IMR-90 (cell line): ENCODE data around the gene RRP7A. TPM values are rescaled to one million over a fixed set of nuclear protein-coding genes. Genes with fewer than 3 reads are reported as not detected.
A peak's percentile ranks its signal among the peaks of the same experiment; 100 is the strongest.
"Not testable (repeated sequence)": the region's sequence is repeated elsewhere in the genome, so short reads cannot be mapped to it uniquely, and the experiment has no call there.

Experiments used
- ATAC-seq: fragments of 200-7000 bp; cut with Tn5 transposase; 2 replicates; pipeline ENCODE4 v1.9.1; 2020; ENCODE audit warnings: low read depth, mild to moderate bottlenecking, moderate library complexity
- BruUV-seq: library from RNA; stranded (reverse); fragments of 400-500 nt; replicated peaks from 2 replicates; lab custom pipeline; 2021; lab: Mats Ljungman, UMichigan
- CTCF ChIA-PET: fragments of 300-600 bp; formaldehyde crosslinking; extraction: SDS; loops from one replicate; lab custom pipeline; 2021; ENCODE audit warnings: antibody characterized with exemption; lab: Yijun Ruan, JAX
- POLR2A ChIA-PET: fragments of 300-600 bp; sonication (Branson Sonifier 250); formaldehyde crosslinking; loops from one replicate; lab custom pipeline; 2022; ENCODE audit warnings: antibody characterized with exemption; ENCODE audit not compliant: unreplicated experiment; lab: Charles Lee
- DNase-seq: peaks from one replicate; pipeline ENCODE4 v3.0.0; 2013
- H2AFZ ChIP-seq: replicated peaks from 2 replicates; pipeline ENCODE3; 2013; ENCODE audit warnings: low read length, mild to moderate bottlenecking; ENCODE audit not compliant: poor library complexity
- H2AK5ac ChIP-seq: 2 replicates; pipeline ENCODE4 v1.6.1; 2013; ENCODE audit warnings: low read depth, low read length, inconsistent platforms
- H2AK9ac ChIP-seq: replicated peaks from 2 replicates; pipeline ENCODE3; 2013; ENCODE audit warnings: mild to moderate bottlenecking, low read depth, low read length, moderate library complexity; ENCODE audit not compliant: poor library complexity
- H2BK120ac ChIP-seq: 2 replicates; pipeline ENCODE4 v1.6.1; 2013; ENCODE audit warnings: low read depth, low read length, inconsistent platforms
- H2BK15ac ChIP-seq: 3 replicates; pipeline ENCODE4 v1.6.1; 2013; ENCODE audit warnings: low read depth, low read length, inconsistent platforms
- H2BK20ac ChIP-seq: 2 replicates; pipeline ENCODE4 v1.6.1; 2013; ENCODE audit warnings: low read depth, mild to moderate bottlenecking, inconsistent platforms, low read length, moderate library complexity
- H2BK5ac ChIP-seq: 2 replicates; pipeline ENCODE4 v1.6.1; 2013; ENCODE audit warnings: mild to moderate bottlenecking, low read depth, low read length, inconsistent platforms; ENCODE audit not compliant: poor library complexity, severe bottlenecking
- H3K14ac ChIP-seq: replicated peaks from 2 replicates; pipeline ENCODE4 v1.6.1; 2013; ENCODE audit warnings: low read depth, low read length, inconsistent platforms
- H3K18ac ChIP-seq: 2 replicates; pipeline ENCODE4 v1.6.1; 2013; ENCODE audit warnings: low read depth, low read length, control low read depth
- H3K23ac ChIP-seq: 2 replicates; pipeline ENCODE4 v1.6.1; 2013; ENCODE audit warnings: low read depth, low read length, inconsistent platforms
- H3K27ac ChIP-seq: 2 replicates; pipeline ENCODE4 v1.5.1; 2013; ENCODE audit warnings: mild to moderate bottlenecking, control low read depth, low read length; ENCODE audit not compliant: insufficient read depth
- H3K27me3 ChIP-seq: 2 replicates; pipeline ENCODE4 v1.6.1; 2013; ENCODE audit warnings: low read length; ENCODE audit not compliant: control insufficient read depth, insufficient read depth
- H3K36me3 ChIP-seq: 2 replicates; pipeline ENCODE4 v1.6.1; 2013; ENCODE audit warnings: low read length, mixed read lengths; ENCODE audit not compliant: control insufficient read depth, insufficient read depth
- H3K4ac ChIP-seq: 2 replicates; pipeline ENCODE4 v1.6.1; 2013; ENCODE audit warnings: low read depth, low read length, inconsistent platforms
- H3K4me1 ChIP-seq: 2 replicates; pipeline ENCODE4 v1.6.1; 2013; ENCODE audit warnings: low read length, mixed read lengths; ENCODE audit not compliant: control insufficient read depth, insufficient read depth
- H3K4me2 ChIP-seq: 2 replicates; pipeline ENCODE4 v1.6.1; 2013; ENCODE audit warnings: low read depth, mild to moderate bottlenecking, control low read depth, low read length, moderate library complexity
- H3K4me3 ChIP-seq: 2 replicates; pipeline ENCODE4 v1.5.1; 2013; ENCODE audit warnings: low read depth, mild to moderate bottlenecking, control low read depth, low read length, moderate library complexity; ENCODE audit not compliant: insufficient read depth
- H3K56ac ChIP-seq: 2 replicates; pipeline ENCODE4 v1.6.1; 2013; ENCODE audit warnings: low read length, inconsistent platforms; ENCODE audit not compliant: insufficient read depth; ENCODE audit errors: extremely low read depth
- H3K79me1 ChIP-seq, 2 experiments: 2 replicates each; pipeline ENCODE4 v1.6.1; 2013; ENCODE audit warnings: low read length in 2 of 2, inconsistent platforms in 1 of 2, low read depth in 1 of 2
- H3K9ac ChIP-seq: 2 replicates; pipeline ENCODE4 v1.6.1; 2013; ENCODE audit warnings: low read depth, low read length, control low read depth
- H3K9me1 ChIP-seq: 2 replicates; pipeline ENCODE4 v1.6.1; 2013; ENCODE audit warnings: low read length, inconsistent platforms; ENCODE audit not compliant: insufficient read depth
- H3K9me3 ChIP-seq: 2 replicates; pipeline ENCODE4 v1.6.1; 2013; ENCODE audit warnings: low read length; ENCODE audit not compliant: control insufficient read depth, insufficient read depth
- H4K20me1 ChIP-seq: 2 replicates; pipeline ENCODE4 v1.6.1; 2013; ENCODE audit warnings: low read length, inconsistent platforms; ENCODE audit not compliant: insufficient read depth
- H4K5ac ChIP-seq: 2 replicates; pipeline ENCODE4 v1.6.1; 2013; ENCODE audit warnings: mild to moderate bottlenecking, low read depth, low read length, control low read depth
- H4K8ac ChIP-seq, 2 experiments: 2 replicates each; pipeline ENCODE4 v1.6.1; 2013; ENCODE audit warnings: low read depth in 2 of 2, low read length in 2 of 2, control low read depth in 1 of 2, inconsistent platforms in 1 of 2
- H4K91ac ChIP-seq: 2 replicates; pipeline ENCODE4 v1.6.1; 2013; ENCODE audit warnings: low read depth, low read length, inconsistent platforms; ENCODE audit not compliant: insufficient read depth
- RAD21 ChIP-seq: IDR thresholded peaks from 2 replicates; pipeline ENCODE4 v1.6.1; 2012; ENCODE audit warnings: low read length, improper control_type of control experiment
- WGBS, 2 experiments: methylation state at CpG; one replicate each; pipeline versions ENCODE4 v1.1.5 to v1.1.7; 2013; ENCODE audit warnings: missing lambda C conversion rate in 2 of 2; ENCODE audit not compliant: insufficient read length in 1 of 2; ENCODE audit errors: extremely low coverage in 2 of 2; 5-methylcytosine and 5-hydroxymethylcytosine counted together
- dilution Hi-C: fragments of 300-500 bp; cut with HindIII; formaldehyde crosslinking; loops from one replicate; pipeline ENCODE4 v1.14.3; 2018; ENCODE audit warnings: low sequenced_read_pairs; ENCODE audit not compliant: unreplicated experiment
- in situ Hi-C: fragments of 300-500 bp; cut with MboI; formaldehyde crosslinking; loops from 3 replicates; pipeline ENCODE4 v1.14.3; 2019; ENCODE audit warnings: low sequenced_read_pairs, inconsistent platforms, mixed read lengths
- intact Hi-C: fragments of 100-400 bp; cut with micrococcal nuclease; formaldehyde crosslinking; loops from 2 replicates; pipeline ENCODE4 v1.10.0; 2022
- polyA plus RNA-seq, 3 experiments: library from polyadenylated mRNA; depleted of rRNA; stranded (reverse); fragments of >200 nt; gene quantifications; 2 replicates each; pipeline ENCODE4 v1.2.3, GENCODE V29; 2012; ENCODE audit warnings: low replicate concordance in 1 of 3
- total RNA-seq: library from RNA; depleted of rRNA; stranded (reverse); fragments of >200 nt; gene quantifications from 2 replicates; pipeline ENCODE4 v1.2.3, GENCODE V29; 2012
- TF ChIP-seq, protein P1 (sequence below): conservative IDR thresholded peaks from 2 replicates; pipeline ENCODE4 v1.5.1; 2012; ENCODE audit warnings: mild to moderate bottlenecking, low read depth, low read length, improper control_type of control experiment

RRP7A gene
- total and polyA plus RNA-seq, 2 of the 4 experiments (the other 2 are of a cell fraction) = 25.5 to 29.2 TPM

DNA sequence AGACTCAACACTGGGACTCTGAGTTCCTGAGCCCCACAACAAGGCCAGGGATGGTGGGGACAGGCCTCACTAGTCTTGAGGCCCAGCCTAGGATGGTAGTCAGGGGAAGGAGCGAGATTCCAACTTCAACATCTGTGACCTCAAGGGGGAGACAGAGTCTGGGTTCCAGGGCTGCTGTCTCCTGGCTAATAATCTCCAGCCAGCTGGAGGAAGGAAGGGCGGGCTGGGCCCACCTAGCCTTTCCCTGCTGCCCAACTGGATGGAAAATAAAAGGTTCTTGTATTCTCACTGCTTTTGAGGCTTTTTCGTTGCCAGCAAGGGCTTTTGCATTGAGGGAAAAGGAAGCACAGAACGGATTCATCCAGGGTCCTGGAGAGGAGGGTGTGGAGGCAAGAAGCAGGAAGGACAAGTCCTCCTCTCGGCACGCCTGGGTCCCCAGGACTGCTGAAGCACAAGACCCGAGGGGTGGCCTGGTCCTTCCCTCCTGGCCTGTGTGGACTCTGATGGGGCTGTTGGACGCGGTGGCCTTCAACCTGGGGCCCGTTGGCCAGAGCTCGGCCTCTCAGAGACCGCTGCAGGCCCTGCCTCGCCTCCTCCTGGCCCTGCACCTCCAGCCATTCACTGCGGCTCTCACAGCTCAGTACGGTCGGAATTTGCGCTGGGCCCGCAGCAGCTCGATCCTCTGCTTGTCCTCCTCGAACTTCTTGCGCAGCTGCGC, 7.2 kb downstream of the RRP7A start:
- H3K27ac ChIP-seq, H3K4me2 ChIP-seq, CTCF ChIA-PET, H2AFZ ChIP-seq, H3K18ac ChIP-seq, H2BK120ac ChIP-seq, POLR2A ChIA-PET, H2BK15ac ChIP-seq, BruUV-seq, H3K56ac ChIP-seq, H3K4ac ChIP-seq, H3K14ac ChIP-seq, H4K8ac ChIP-seq, intact Hi-C loops, H3K23ac ChIP-seq, H2BK20ac ChIP-seq, H3K9ac ChIP-seq, in situ Hi-C loops, H3K4me1 ChIP-seq, H3K4me3 ChIP-seq, H3K9me3 ChIP-seq, H3K79me1 ChIP-seq, H4K5ac ChIP-seq, H2AK5ac ChIP-seq, dilution Hi-C loops, H3K27me3 ChIP-seq, H2BK5ac ChIP-seq, H4K91ac ChIP-seq, H2AK9ac ChIP-seq, H4K20me1 ChIP-seq, H3K9me1 ChIP-seq: not testable (repeated sequence)
- H3K36me3 ChIP-seq = peaks cover 24% of the 10 kb centered on the region
- DNase-seq = peak; percentile 5
- 88% methylated on average over 7 of the region's 22 CpGs; no CpG with 5 or more reads in 1 of the 2 experiments for WGBS, 2 experiments
- TF ChIP-seq, protein P1, sequence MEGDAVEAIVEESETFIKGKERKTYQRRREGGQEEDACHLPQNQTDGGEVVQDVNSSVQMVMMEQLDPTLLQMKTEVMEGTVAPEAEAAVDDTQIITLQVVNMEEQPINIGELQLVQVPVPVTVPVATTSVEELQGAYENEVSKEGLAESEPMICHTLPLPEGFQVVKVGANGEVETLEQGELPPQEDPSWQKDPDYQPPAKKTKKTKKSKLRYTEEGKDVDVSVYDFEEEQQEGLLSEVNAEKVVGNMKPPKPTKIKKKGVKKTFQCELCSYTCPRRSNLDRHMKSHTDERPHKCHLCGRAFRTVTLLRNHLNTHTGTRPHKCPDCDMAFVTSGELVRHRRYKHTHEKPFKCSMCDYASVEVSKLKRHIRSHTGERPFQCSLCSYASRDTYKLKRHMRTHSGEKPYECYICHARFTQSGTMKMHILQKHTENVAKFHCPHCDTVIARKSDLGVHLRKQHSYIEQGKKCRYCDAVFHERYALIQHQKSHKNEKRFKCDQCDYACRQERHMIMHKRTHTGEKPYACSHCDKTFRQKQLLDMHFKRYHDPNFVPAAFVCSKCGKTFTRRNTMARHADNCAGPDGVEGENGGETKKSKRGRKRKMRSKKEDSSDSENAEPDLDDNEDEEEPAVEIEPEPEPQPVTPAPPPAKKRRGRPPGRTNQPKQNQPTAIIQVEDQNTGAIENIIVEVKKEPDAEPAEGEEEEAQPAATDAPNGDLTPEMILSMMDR = 0 out of 2 replicates have a peak, but pooled peaks have one; percentile 26
- peak; percentile 32 for TF ChIP-seq RAD21
- peak; percentile 69 for ATAC-seq
